ENCODE data around the gene SP2.
"Not testable (repeated sequence)": the region's sequence is repeated elsewhere in the genome, so short reads cannot be mapped to it uniquely, and the experiment has no call there.

Gene SP2

GRCh38 chr17:47914306-47914948, 18.4 kb downstream of the SP2 start:
- peaks cover 17% of the 10 kb centered on the region for H3K36me3 ChIP-seq (ENCODE audit: control insufficient read depth, insufficient read depth, low read length)
- no peak overlapping the region for H3K4me3 ChIP-seq (ENCODE audit: low read depth, low read length)
- H3K9me3 ChIP-seq (ENCODE audit: control insufficient read depth, insufficient read depth, low read depth, low read length), result no peaks in the 10 kb centered on the region
- H3K27me3 ChIP-seq (ENCODE audit: control insufficient read depth, insufficient read depth, low read length), result no peaks in the 10 kb centered on the region
- H3K4me1 ChIP-seq (ENCODE audit: control insufficient read depth, insufficient read depth, low read length), result no peaks in the 10 kb centered on the region
- H3K27ac ChIP-seq (ENCODE audit: low read depth, low read length), result no peak overlapping the region
- H3K9ac ChIP-seq (ENCODE audit: low read length), result no peak overlapping the region

- Histone ChIP-seq H3K9ac (ENCODE audit: low read length) (no peak overlapping the region), H3K27me3 (ENCODE audit: control insufficient read depth, insufficient read depth, low read length) (no peaks in the 10 kb centered on the region)
Measured at GRCh38 chr17:47915776-47916398, 19.9 kb downstream of the SP2 start.

GRCh38 chr17:47916489-47917208, 20.6 kb downstream of the SP2 start:
- H3K9me3 ChIP-seq (ENCODE audit: control insufficient read depth, insufficient read depth, low read depth, low read length), result no peaks in the 10 kb centered on the region
- H3K27me3 ChIP-seq (ENCODE audit: control insufficient read depth, insufficient read depth, low read length), result no peaks in the 10 kb centered on the region
- H3K4me1 ChIP-seq (ENCODE audit: control insufficient read depth, insufficient read depth, low read length), result no peaks in the 10 kb centered on the region
- H3K27ac ChIP-seq (ENCODE audit: low read depth, low read length), result no peak overlapping the region
- H3K9ac ChIP-seq (ENCODE audit: low read length), result no peak overlapping the region
- H3K4me3 ChIP-seq (ENCODE audit: low read depth, low read length), result no peak overlapping the region
- peaks cover 17% of the 10 kb centered on the region for H3K36me3 ChIP-seq (ENCODE audit: control insufficient read depth, insufficient read depth, low read length)

More at GRCh38 chr17:47915776-47916398, 19.9 kb downstream of the SP2 start:
- peaks cover 17% of the 10 kb centered on the region for H3K36me3 ChIP-seq (ENCODE audit: control insufficient read depth, insufficient read depth, low read length)
- H3K9me3 ChIP-seq (ENCODE audit: control insufficient read depth, insufficient read depth, low read depth, low read length), result no peaks in the 10 kb centered on the region
- no peaks in the 10 kb centered on the region for H3K4me1 ChIP-seq (ENCODE audit: control insufficient read depth, insufficient read depth, low read length)
- H3K4me3 ChIP-seq (ENCODE audit: low read depth, low read length), result no peak overlapping the region
- H3K27ac ChIP-seq (ENCODE audit: low read depth, low read length), result no peak overlapping the region

GRCh38 chr17:47917581-47917980, 21.5 kb downstream of the SP2 start:
- Histone ChIP-seq H3K4me3 (ENCODE audit: low read depth, low read length) (no peak overlapping the region), H3K36me3 (ENCODE audit: control insufficient read depth, insufficient read depth, low read length) (peaks cover 19% of the 10 kb centered on the region), H3K9ac (ENCODE audit: low read length) (no peak overlapping the region), H3K9me3 (ENCODE audit: control insufficient read depth, insufficient read depth, low read depth, low read length) (no peaks in the 10 kb centered on the region), H3K27me3 (ENCODE audit: control insufficient read depth, insufficient read depth, low read length) (no peaks in the 10 kb centered on the region), H3K27ac (ENCODE audit: low read depth, low read length) (no peak overlapping the region), H3K4me1 (ENCODE audit: control insufficient read depth, insufficient read depth, low read length) (no peaks in the 10 kb centered on the region)

GRCh38 chr17:47918006-47918405, 22.0 kb downstream of the SP2 start:
- Histone ChIP-seq H3K36me3 (ENCODE audit: control insufficient read depth, insufficient read depth, low read length) (peaks cover 23% of the 10 kb centered on the region), H3K9ac (ENCODE audit: low read length) (no peak overlapping the region), H3K27me3 (ENCODE audit: control insufficient read depth, insufficient read depth, low read length) (no peaks in the 10 kb centered on the region), H3K9me3 (ENCODE audit: control insufficient read depth, insufficient read depth, low read depth, low read length) (no peaks in the 10 kb centered on the region), H3K4me1 (ENCODE audit: control insufficient read depth, insufficient read depth, low read length) (no peaks in the 10 kb centered on the region), H3K27ac (ENCODE audit: low read depth, low read length) (no peak overlapping the region), H3K4me3 (ENCODE audit: low read depth, low read length) (no peak overlapping the region)

- H3K9ac ChIP-seq (ENCODE audit: low read length), result no peak overlapping the region
- no peak overlapping the region for H3K4me3 ChIP-seq (ENCODE audit: low read depth, low read length)
- peaks cover 32% of the 10 kb centered on the region for H3K36me3 ChIP-seq (ENCODE audit: control insufficient read depth, insufficient read depth, low read length)
- H3K9me3 ChIP-seq (ENCODE audit: control insufficient read depth, insufficient read depth, low read depth, low read length), result no peaks in the 10 kb centered on the region
- no peak overlapping the region for H3K27ac ChIP-seq (ENCODE audit: low read depth, low read length)
- no peaks in the 10 kb centered on the region for H3K4me1 ChIP-seq (ENCODE audit: control insufficient read depth, insufficient read depth, low read length)
- H3K27me3 ChIP-seq (ENCODE audit: control insufficient read depth, insufficient read depth, low read length), result no peaks in the 10 kb centered on the region
Measured at GRCh38 chr17:47918991-47919390, 23.0 kb downstream of the SP2 start.

GRCh38 chr17:47919889-47920288, 23.9 kb downstream of the SP2 start:
- not testable (repeated sequence) for H3K4me1 ChIP-seq (ENCODE audit: control insufficient read depth, insufficient read depth, low read length); H3K27me3 ChIP-seq (ENCODE audit: control insufficient read depth, insufficient read depth, low read length); H3K27ac ChIP-seq (ENCODE audit: low read depth, low read length); H3K9ac ChIP-seq (ENCODE audit: low read length); H3K9me3 ChIP-seq (ENCODE audit: control insufficient read depth, insufficient read depth, low read depth, low read length); H3K4me3 ChIP-seq (ENCODE audit: low read depth, low read length)
- peaks cover 41% of the 10 kb centered on the region for H3K36me3 ChIP-seq (ENCODE audit: control insufficient read depth, insufficient read depth, low read length)

GRCh38 chr17:47924785-47925677, 29.0 kb downstream of the SP2 start:
- H3K9ac ChIP-seq (ENCODE audit: low read length), result no peak overlapping the region
- H3K9me3 ChIP-seq (ENCODE audit: control insufficient read depth, insufficient read depth, low read depth, low read length), result no peaks in the 10 kb centered on the region
- no peaks in the 10 kb centered on the region for H3K27me3 ChIP-seq (ENCODE audit: control insufficient read depth, insufficient read depth, low read length)
- peaks cover 62% of the 10 kb centered on the region for H3K36me3 ChIP-seq (ENCODE audit: control insufficient read depth, insufficient read depth, low read length)
- H3K27ac ChIP-seq (ENCODE audit: low read depth, low read length), result no peak overlapping the region
- no peaks in the 10 kb centered on the region for H3K4me1 ChIP-seq (ENCODE audit: control insufficient read depth, insufficient read depth, low read length)
- H3K4me3 ChIP-seq (ENCODE audit: low read depth, low read length), result no peak overlapping the region

- Histone ChIP-seq H3K9ac (ENCODE audit: low read length) (no peak overlapping the region), H3K36me3 (ENCODE audit: control insufficient read depth, insufficient read depth, low read length) (peaks cover 64% of the 10 kb centered on the region), H3K4me1 (ENCODE audit: control insufficient read depth, insufficient read depth, low read length) (no peaks in the 10 kb centered on the region), H3K4me3 (ENCODE audit: low read depth, low read length) (no peak overlapping the region), H3K27ac (ENCODE audit: low read depth, low read length) (no peak overlapping the region), H3K27me3 (ENCODE audit: control insufficient read depth, insufficient read depth, low read length) (no peaks in the 10 kb centered on the region), H3K9me3 (ENCODE audit: control insufficient read depth, insufficient read depth, low read depth, low read length) (no peaks in the 10 kb centered on the region)
Measured at GRCh38 chr17:47925678-47925988, 29.6 kb downstream of the SP2 start.

- no peaks in the 10 kb centered on the region for H3K27me3 ChIP-seq (ENCODE audit: control insufficient read depth, insufficient read depth, low read length)
- H3K4me1 ChIP-seq (ENCODE audit: control insufficient read depth, insufficient read depth, low read length), result no peaks in the 10 kb centered on the region
- no peak overlapping the region for H3K27ac ChIP-seq (ENCODE audit: low read depth, low read length)
- H3K4me3 ChIP-seq (ENCODE audit: low read depth, low read length), result no peak overlapping the region
- H3K9ac ChIP-seq (ENCODE audit: low read length), result no peak overlapping the region
- H3K9me3 ChIP-seq (ENCODE audit: control insufficient read depth, insufficient read depth, low read depth, low read length), result no peaks in the 10 kb centered on the region
- peaks cover 59% of the 10 kb centered on the region for H3K36me3 ChIP-seq (ENCODE audit: control insufficient read depth, insufficient read depth, low read length)
Measured at GRCh38 chr17:47927821-47928400, 31.9 kb downstream of the SP2 start.
